Upper lobe of left lung (tissue), 4 donors: ENCODE results near the gene DMD.

Experiments used
- POLR2AphosphoS5 ChIP-seq, 2 donors: sonication (generic); formaldehyde crosslinking; IDR thresholded peaks; one replicate each; pipeline ENCODE4 v1.5.1; 2017; ENCODE audit warnings: antibody characterized with exemption in 2 of 2
- TF ChIP-seq, protein P1 (sequence below), 6 experiments: fragments of 450-650 bp in 4 of 6; fragments of 200-600 bp in 2 of 6; sonication (generic) in 2 of 6; IDR thresholded peaks; one replicate each; pipeline ENCODE4 v1.5.1; 2016 to 2019; ENCODE audit warnings: antibody characterized with exemption in 6 of 6

DNA sequence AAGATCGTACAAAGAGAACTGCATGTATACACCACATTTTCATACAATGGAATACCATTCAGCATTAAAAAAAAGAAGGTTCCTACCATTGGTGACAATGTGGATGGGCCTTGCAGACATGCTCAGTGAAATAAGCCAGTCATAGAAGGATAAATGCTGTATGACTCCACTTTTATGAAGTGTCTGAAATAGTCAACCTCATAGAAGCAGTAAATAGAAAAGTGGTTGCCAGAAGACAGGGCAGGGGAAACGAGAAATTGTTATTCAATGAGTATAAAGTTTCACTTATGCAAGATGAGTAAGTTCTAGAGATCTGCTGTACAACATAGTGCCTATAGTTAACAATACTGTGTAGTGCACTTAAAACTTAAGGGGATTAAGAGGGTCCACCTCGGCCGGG lies 1882.1 kb downstream of the DMD start:
- TF ChIP-seq, protein P1, sequence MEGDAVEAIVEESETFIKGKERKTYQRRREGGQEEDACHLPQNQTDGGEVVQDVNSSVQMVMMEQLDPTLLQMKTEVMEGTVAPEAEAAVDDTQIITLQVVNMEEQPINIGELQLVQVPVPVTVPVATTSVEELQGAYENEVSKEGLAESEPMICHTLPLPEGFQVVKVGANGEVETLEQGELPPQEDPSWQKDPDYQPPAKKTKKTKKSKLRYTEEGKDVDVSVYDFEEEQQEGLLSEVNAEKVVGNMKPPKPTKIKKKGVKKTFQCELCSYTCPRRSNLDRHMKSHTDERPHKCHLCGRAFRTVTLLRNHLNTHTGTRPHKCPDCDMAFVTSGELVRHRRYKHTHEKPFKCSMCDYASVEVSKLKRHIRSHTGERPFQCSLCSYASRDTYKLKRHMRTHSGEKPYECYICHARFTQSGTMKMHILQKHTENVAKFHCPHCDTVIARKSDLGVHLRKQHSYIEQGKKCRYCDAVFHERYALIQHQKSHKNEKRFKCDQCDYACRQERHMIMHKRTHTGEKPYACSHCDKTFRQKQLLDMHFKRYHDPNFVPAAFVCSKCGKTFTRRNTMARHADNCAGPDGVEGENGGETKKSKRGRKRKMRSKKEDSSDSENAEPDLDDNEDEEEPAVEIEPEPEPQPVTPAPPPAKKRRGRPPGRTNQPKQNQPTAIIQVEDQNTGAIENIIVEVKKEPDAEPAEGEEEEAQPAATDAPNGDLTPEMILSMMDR (IDR thresholded peaks at IDR 0.05): no peak
- no peak for TF ChIP-seq POLR2AphosphoS5 (IDR thresholded peaks at IDR 0.05)
